ENCODE measurements around the gene OXCT2.
"Not testable (repeated sequence)": the region's sequence is repeated elsewhere in the genome, so short reads cannot be mapped to it uniquely, and the experiment has no call there.

OXCT2 gene

GRCh38 chr1:39787964-39788363 lies 16.8 kb upstream of the OXCT2 start:
- in situ Hi-C loops (cut with MboI; ENCODE audit: low sequenced_read_pairs): not testable (repeated sequence)

- in situ Hi-C loops (cut with MboI; ENCODE audit: low sequenced_read_pairs): no loop called here
Measured at GRCh38 chr1:39787468-39787867, 16.3 kb upstream of the OXCT2 start.

GRCh38 chr1:39787108-39787375 lies 15.9 kb upstream of the OXCT2 start:
- in situ Hi-C loops (cut with MboI; ENCODE audit: low sequenced_read_pairs): not testable (repeated sequence)

- in situ Hi-C loops (cut with MboI; ENCODE audit: low sequenced_read_pairs): not testable (repeated sequence)
Measured at GRCh38 chr1:39786303-39787107, 15.4 kb upstream of the OXCT2 start.

GRCh38 chr1:39782685-39783084 lies 11.5 kb upstream of the OXCT2 start:
- in situ Hi-C loops (cut with MboI; ENCODE audit: low sequenced_read_pairs): not testable (repeated sequence)

- in situ Hi-C loops (cut with MboI; ENCODE audit: low sequenced_read_pairs): no loop called here
Measured at GRCh38 chr1:39782103-39782502, 11.0 kb upstream of the OXCT2 start.

- in situ Hi-C loops (cut with MboI; ENCODE audit: low sequenced_read_pairs): no loop called here
Measured at GRCh38 chr1:39781349-39781715, 10.2 kb upstream of the OXCT2 start.

GRCh38 chr1:39779821-39780220 lies 8.7 kb upstream of the OXCT2 start:
- in situ Hi-C loops (cut with MboI; ENCODE audit: low sequenced_read_pairs): no loop called here

- in situ Hi-C loops (cut with MboI; ENCODE audit: low sequenced_read_pairs): no loop called here
Measured at GRCh38 chr1:39779137-39779536, 8.0 kb upstream of the OXCT2 start.

- in situ Hi-C loops (cut with MboI; ENCODE audit: low sequenced_read_pairs): not testable (repeated sequence)
Measured at GRCh38 chr1:39778463-39779099, 7.4 kb upstream of the OXCT2 start.

- in situ Hi-C loops (cut with MboI; ENCODE audit: low sequenced_read_pairs): not testable (repeated sequence)
Measured at GRCh38 chr1:39777896-39778295, 6.7 kb upstream of the OXCT2 start.

GRCh38 chr1:39777306-39777705 lies 6.2 kb upstream of the OXCT2 start:
- in situ Hi-C loops (cut with MboI; ENCODE audit: low sequenced_read_pairs): no loop called here

GRCh38 chr1:39776886-39777285 lies 5.7 kb upstream of the OXCT2 start:
- in situ Hi-C loops (cut with MboI; ENCODE audit: low sequenced_read_pairs): no loop called here

GRCh38 chr1:39776400-39776713 lies 5.2 kb upstream of the OXCT2 start:
- in situ Hi-C loops (cut with MboI; ENCODE audit: low sequenced_read_pairs): no loop called here

- in situ Hi-C loops (cut with MboI; ENCODE audit: low sequenced_read_pairs): not testable (repeated sequence)
Measured at GRCh38 chr1:39775676-39776399, 4.7 kb upstream of the OXCT2 start.

GRCh38 chr1:39775141-39775540 lies 4.0 kb upstream of the OXCT2 start:
- in situ Hi-C loops (cut with MboI; ENCODE audit: low sequenced_read_pairs): not testable (repeated sequence)

- in situ Hi-C loops (cut with MboI; ENCODE audit: low sequenced_read_pairs): not testable (repeated sequence)
Measured at GRCh38 chr1:39773369-39773979, 2.3 kb upstream of the OXCT2 start.

- in situ Hi-C loops (cut with MboI; ENCODE audit: low sequenced_read_pairs): not testable (repeated sequence)
Measured at GRCh38 chr1:39770100-39771021, 787 bp downstream of the OXCT2 start.

GRCh38 chr1:39769502-39769901 lies 1.6 kb downstream of the OXCT2 start:
- in situ Hi-C loops (cut with MboI; ENCODE audit: low sequenced_read_pairs): not testable (repeated sequence)

GRCh38 chr1:39766466-39766865 lies 4.7 kb downstream of the OXCT2 start:
- in situ Hi-C loops (cut with MboI; ENCODE audit: low sequenced_read_pairs): not testable (repeated sequence)

- in situ Hi-C loops (cut with MboI; ENCODE audit: low sequenced_read_pairs): not testable (repeated sequence)
Measured at GRCh38 chr1:39764512-39764911, 6.6 kb downstream of the OXCT2 start.

Data from hTERT RPE-1 (cell line).